Hippocampal formation (tissue), 2 donors: ENCODE data around the gene PDE6A.

ENCODE experiments used
- DNase-seq, 2 donors: peaks; one replicate each; lab custom pipeline; 2025; lab: John Stamatoyannopoulos, UW

Gene PDE6A

DNA sequence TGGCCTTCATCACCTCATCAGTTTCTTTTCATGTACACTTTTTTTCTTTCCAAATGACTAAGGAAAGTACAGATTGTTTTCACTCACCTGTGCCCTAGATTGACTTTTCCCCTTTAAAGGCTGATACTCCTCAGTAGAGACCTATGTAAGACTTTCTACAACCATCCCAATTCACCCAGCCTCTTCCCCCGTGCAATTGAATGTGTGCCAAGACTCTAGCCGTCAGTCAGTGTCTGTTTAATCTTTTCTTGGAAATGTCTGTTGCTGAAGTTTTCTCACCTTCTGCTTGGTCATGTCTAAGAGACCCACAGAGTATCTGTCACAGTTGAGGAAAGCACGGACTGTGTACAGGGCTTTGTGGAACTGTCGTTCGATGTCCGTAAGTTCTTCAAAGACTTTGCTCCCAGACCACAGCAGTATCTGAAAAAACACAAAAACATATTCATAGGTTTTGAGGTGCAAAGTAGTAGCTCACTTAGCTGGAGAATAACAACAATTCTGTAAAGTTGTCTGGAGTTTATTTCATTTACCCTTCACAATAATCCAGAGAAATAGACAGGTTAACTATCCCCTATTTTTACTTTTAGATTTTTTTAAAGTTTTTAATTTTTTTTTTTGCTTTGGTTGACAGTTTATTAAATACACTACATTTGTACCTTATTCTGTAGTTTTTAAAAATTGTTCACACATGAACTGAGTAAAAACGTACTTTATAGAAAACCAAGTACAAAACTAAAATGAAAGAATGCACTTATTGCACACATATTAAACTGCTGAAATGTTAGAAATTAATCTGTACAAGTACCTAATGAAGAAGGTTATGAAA is 13.6 kb downstream of the PDE6A start:
- no peak for DNase-seq

DNA sequence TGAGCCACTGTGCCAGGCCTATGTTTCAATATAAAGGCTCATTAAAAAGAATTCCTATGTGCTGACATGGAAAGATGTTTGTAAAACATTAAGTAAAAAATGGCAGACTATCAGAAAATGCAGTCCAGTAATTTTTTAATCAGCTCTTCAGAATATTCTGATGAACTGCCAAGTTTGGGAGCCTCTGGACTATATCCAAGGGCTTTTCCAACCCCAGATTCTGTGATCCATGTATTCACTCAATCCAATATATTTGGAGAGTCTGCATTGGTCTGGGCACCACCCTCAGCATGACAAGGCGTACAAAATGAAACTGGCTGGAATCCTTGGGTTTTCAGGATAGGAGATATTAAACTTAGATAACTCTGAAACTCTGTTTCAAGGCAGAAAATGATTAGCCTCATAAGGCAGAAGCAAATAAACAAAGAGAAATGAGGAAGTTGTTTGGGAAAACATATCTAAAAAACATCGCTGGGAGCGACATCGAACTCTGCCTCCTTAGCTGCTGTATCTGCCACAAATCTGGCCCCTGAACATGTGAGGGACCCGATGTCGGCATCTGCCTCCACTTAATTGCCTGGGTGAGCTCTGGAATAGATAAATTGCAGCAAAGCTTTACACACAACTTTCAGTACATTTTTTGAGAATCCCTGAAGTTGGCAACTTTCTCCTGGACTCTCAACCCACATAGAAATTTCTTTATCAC is 14.4 kb downstream of the PDE6A start:
- no peak for DNase-seq

DNA sequence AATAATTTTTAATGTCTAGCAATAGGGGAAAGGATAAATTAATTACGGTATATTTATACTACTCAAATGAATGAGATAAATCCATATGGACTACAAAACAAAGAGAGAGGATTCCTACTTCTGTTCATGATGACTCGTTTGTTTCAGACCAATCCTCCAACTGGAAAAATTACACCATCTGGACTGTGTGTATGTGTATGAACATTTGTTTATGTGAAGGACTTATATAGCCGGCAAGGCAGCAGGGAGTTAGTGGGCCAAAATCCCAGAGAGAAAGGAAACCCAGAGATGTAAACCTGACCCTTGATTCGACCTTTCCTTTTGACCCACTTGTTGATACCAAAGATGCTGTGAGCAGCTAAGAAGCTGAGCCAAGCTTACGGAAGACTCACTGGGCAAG is 20.1 kb downstream of the PDE6A start:
- DNase-seq, result no peak

DNA sequence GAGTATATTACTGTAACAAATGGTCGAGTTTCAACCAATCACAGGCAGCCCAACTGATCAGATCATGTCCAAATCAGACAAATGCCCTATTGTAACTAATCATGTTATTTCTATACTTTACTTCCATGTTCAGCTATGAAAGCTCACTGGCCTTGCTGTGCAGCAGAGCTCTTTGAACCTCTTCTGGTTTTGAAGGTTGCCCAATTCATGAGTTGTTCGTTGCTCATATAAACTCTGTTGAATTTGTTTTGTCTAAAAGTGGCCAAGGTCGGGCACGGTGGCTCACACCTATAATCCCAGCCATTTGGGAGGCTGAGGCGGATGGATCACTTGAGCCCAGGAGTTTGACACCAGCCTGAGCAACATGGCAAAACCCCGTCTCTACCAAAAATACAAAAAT is 21.6 kb downstream of the PDE6A start:
- DNase-seq, result no peak

DNA sequence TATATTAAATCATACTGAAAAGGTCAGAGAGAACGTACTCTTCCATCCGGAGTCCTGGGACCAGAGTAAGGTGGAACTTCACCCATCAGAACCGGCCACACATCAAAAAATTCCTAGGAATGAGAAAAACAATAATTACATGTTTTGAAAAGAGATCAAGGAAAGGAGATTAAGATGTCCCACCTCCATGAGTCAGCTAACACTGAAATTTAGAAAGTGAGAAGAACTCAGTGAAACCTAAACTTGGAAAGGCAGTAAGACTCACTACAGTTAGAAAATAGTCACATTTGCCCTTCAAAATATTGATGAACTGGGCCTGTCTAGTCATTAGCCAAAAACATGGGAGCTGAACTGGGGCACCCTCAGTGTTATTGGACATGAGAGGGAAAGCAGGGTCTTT is 23.0 kb downstream of the PDE6A start:
- no peak for DNase-seq

DNA sequence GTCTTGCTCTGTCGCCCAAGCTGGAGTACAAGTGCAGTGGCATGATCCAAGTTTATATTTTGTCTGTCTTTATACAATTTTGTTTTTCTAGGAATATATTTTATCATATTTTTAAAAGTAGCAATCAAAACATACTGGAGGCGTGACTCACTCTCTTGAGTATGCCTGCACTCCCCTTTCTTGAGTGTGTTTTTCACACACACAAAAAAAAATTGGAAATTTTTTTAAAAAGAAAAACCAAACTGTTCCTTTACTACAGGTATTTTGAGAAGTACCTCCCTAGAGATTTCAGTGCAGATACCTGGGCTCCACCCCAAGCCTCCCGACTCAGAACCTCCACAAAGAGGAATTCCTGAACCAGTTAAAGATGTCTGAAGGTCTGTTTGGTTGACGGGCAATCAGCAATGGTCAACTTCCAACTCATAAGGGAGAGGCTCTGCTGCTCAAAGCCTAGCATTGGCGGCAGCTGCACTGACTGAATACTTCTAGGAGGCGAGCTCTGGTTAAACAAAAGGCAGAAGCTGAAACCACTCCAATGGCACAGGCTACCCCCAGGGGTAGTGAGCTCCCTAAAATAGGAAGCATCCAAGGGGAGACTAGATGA is 27.4 kb downstream of the PDE6A start:
- DNase-seq, result no peak

DNA sequence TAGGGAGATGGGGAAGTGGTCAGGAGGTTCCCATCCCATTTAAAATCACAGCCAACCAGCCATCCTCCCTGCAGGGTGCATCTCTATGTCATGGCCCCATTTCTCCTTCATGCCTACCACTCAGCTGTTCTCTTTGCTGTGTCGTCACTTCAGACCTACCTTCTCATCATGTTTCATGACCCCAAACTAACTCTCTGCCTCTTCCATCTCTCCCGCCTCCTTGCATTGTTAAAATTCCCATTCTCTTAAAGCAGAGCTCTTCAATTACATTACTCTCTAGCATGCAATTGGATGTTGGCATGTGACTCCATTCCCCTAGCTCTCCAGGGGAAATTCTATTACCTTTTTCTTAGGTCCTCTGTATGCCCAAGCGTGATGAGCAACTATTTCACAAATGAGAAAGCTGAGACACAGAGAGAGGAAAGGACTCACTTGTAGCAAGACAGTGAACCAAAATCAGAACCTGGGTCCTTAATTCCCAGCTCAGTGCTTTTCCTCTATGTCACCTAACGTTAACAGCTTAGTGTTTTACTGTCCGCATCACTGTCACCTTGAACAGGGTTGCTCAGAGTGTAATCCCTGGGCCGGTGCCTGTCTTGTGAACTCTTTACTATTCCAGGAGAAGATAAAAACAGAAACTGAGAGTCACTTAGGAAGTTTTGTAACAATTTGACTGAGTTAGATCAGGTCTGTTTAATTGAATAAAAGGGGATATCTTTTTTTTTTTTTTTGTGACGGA is 28.1 kb downstream of the PDE6A start:
- no peak for DNase-seq

DNA sequence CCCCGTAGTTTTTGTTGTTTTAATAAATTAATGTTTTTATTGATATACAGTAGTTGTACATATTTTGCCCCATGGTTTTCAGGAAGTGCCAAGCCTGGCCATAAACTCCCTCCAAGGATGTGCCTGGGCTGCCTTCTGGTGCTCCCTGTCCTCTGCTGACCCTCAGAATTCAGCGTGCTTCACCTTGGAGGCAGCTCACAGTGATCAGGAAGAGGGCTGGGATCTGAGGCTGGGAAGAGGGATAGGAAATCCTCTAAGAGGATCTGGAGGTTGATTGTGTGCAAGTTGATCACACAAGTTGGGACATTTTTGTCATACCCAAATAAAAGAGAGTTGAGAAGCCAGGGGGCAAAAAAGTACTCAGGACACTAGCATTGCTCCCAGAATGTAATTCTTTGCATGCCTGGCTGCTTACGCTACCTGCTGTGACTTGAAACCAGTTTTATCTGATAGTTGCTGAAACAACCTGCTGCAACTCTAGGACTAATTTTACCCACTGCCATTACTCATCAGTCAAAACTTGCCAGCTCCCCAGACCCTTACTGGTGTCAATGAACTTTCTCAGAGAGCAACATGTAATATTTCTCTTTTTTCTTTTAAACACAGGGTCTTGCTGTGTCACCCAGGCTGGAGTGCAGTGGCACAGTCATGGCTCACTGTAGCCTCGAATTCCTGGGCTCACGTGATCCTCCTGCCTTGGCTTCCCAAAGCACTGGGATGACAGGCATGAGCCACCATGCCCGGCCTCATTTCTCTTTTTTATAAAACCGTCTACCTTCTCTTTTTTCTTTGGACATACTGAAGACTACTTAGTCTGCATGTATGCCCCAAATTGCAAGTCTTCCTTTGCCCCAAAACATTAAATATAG is 29.0 kb downstream of the PDE6A start:
- no peak for DNase-seq

DNA sequence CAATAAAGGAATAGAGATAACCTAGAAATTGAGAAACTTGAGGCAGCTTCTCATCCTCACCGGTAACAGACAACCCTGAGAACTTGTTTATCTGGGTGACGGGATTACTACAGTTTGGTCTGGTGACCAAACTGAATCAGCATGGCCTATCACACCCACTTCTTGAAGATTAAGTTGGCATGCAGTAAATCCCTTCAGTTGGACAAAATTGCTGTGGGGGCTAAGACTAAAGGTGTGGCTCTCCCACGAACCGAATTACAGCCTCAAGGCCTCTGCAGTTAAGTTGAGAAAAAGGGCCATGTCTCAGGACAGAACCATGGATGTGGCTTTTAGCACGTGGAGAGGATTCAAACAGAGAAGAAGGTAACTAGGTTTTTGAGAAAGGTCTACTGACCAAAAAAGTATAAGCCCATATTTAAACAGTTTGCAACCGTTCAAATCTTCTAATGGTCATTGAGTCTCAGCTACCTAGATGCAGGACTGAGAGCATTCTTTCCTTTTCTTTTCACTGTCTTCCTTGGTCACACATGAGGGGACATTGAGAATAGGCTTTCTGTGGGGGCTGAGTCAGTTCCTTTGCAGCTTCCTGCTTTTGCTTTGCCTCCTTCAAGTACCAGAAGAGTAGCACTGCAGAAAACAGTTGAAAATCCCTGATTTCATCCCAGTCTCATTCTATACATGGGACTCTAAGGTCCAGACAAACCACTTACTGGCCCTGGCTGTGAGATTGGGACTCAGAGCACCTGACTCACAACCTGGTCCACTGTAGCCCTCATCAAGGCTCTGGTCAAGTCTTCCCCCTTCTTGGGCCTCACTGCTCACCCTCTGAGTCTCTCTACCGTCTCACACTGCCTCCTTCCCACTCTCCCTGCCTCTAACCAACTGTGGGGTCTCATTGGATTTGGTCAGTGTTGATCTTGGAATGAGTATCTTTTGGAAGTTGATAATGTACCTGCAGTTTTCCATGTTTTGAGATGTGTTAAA is 30.9 kb downstream of the PDE6A start:
- DNase-seq, result no peak

DNA sequence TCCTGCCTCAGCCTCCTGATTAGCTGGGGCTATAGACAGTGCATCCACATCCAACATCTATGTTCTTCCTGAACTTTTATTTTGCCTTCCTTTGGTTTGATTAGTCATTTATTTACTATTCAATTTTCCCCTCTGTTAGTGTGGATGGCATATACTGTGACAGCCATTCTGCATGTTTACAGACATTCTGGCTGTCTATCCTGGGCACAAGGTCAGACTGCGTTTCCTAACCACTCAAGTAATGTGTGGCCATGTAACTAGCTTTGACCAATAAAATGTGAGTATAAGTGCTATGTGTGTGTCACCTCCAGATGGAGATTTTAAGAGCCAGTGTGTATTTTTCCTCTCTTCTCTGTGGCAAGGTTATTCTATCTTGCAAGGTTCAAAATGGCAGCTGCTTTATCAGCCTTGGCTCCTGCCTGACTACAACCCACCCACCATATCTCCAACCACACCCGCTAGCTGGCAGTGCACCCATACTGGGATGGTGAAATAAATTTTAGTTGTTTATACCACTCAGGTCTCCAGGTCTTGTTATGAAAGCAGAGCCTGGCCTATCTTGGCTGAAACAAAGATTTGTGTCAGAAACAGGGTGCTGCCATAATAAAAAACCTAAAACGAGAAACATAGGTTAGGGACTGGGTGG is 32.2 kb downstream of the PDE6A start:
- DNase-seq, result no peak

DNA sequence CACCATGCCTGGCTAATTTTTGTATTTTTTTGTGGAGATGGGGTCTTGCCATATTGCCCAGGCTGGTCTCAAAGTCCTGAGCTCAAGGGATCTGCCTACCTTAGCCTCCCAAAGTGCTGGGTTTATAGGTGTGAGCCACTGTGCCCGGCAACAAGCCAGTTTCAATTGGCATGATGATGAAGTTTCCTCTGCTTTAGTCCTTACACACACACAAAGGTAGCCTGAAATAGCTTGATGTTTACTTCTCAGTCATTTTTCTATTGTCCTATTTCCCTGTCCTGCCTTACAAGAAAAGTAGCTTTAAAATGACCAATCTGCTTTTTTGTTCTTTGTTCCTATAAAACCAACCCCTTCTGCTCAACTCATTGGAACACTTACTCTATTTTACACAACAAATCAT is 33.6 kb downstream of the PDE6A start:
- no peak for DNase-seq

DNA sequence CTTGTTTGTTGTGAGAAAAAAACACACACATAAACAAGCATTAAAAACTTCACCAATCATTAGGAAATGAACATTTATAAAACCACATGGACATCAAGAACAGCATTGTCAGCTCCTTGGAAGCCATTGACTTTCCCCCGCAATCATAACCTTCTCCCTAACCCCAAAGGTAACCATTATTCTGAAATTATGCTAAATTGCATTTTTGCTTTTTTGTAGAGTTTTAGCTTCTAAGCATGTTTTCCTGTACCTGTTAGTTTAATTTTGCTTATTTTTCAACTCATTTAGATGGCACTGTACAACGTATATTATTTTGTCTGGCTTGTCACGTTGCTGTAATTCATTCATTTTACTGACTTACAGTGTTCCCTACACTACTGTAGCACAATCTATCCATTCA is 36.8 kb downstream of the PDE6A start:
- no peak for DNase-seq

DNA sequence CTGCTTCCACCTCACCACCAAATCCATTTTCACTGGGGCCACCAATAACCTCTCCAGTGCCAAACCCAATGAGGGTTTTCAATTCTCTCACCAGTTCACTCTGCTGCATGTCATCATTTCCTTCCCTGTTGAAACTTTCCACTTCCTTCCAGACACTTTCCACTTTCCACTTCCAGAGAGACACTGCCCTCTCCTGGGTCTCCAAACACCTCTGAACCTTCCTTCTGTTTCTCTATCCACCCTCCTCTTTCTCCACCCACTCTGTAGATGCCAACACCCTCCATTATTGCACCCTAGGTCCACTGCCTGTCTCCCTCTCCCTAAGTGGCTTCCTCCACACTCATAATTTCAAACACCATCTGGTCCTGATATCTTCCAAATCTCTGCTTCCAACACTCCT is 39.6 kb downstream of the PDE6A start:
- DNase-seq, result no peak

DNA sequence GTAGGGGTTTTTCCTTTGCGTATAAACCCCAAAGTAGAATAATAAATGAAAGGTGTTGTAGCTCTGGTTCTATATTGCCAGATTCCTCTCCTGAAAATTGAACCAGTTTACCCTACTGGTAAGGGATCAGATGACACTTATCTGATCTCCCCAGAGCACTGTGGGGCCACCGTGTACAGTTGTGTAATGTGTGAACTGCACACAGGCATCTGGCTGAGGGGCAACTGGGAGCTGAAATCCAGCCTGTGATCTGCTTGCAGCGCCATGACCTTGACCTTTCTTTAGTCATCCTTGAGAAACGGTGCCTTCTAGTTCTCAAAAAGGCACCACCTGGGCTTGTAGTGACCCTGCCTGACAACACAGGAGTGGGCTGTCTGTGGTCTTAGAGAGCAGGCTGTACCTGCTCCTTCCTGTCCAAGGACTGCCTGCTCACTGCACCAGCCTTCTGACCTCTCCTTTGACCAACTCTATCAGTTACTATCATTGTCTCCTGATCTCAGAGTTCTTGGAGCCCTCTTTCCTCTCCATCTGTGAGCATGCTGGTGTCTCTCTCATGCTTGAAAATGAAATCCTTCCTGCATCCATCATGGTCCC is 40.2 kb downstream of the PDE6A start:
- no peak for DNase-seq

DNA sequence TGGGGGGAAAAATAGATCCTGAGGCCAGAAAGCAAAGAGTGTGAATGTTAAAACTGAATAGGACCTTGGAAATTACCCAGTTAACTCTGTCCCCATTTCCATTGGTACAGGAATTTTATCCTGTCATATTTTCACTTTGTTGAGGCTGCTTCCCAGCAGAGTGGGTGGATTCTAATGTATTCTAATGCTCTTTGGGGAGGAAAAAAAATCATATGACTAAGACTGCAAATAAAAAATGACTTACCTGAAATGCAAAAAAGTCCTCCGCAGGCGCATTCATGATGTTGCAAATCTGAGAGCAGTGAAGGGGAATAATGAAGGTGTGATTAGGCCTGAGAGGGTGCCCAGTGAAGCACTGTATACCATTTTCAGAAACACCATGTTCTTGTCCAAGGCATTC is 41.2 kb downstream of the PDE6A start:
- no peak for DNase-seq

DNA sequence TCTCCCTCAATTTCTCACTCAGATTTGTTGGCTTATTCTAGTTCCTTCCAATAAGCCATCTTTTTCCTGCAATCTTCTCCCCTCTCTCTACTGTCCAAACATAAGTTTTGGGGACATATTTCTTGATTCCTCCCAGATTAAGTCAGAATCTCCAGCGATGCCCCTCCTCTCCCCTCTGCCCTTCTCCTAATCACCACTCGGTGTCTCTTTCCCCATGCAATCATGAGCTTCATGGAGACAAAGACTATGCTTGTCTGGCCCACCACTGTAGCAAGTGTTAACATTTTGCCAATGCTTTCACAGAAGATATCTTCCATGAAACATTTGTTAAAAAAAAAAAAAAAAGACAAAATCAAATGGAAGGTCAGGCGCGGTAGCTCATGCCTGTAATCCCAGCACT is 42.4 kb downstream of the PDE6A start:
- no peak for DNase-seq

DNA sequence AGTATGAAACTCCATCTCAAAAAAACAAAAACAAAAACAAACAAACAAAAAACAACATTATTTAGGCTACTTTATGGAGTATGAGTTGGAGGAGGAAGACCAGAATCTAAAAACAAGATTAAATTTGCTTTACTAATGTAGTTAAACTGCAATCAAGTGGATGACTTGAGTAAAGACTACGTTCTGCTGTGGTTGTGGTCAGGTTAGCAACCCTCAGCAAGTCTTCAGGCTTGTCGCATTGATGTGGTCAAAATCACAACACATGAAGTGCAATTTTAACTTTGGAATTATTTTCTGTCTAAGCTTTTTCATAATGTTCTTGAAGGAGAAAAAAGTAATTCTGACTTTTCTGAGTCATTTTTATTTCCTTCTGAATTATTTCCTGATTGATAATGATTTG is 43.1 kb downstream of the PDE6A start:
- no peak for DNase-seq

DNA sequence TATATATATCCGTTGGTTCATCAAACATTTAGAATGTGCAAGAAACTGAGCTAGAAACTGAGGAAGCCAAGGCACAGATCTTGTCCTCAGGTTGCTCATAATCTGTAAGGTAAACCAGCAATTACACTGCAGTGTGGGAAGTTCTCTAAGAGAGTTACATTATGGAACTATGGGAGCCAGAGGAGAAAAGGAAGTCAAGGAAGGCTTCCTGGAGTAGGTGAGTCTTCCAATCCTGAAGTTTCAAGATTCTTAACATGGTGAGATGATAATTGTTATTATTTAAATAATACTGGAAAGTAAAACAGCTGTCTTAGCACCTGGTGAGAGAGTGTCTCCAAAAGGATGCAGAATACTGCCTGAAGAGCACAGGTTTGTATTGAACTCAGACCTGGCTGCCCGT is 44.2 kb downstream of the PDE6A start:
- no peak for DNase-seq

DNA sequence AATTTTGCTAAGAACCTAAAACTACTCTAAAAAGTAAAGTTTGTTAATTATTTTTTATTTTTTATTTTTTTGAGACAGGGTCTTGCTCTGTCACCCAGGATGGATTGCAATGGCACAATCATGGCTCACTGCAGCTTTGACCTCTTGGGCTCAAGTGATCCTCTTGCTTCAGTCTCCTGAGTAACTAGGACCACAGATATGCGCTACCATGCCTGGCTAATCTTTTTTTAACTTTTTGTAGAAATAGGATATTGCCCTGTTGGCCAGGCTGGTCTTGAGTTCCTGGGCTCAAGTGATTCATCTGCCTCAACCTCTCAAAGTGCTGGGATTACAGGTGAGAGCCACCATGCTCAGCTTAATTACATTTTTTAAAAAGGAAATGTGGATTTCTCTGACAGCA is 45.8 kb downstream of the PDE6A start:
- DNase-seq, result no peak
